ENCODE results near the gene ABCB10.
A peak's percentile ranks its signal among the peaks of the same experiment; 100 is the strongest.
"Not testable (repeated sequence)": the region's sequence is repeated elsewhere in the genome, so short reads cannot be mapped to it uniquely, and the experiment has no call there.

ABCB10 gene

GRCh38 chr1:229558460-229559335 lies at the start of gene ABCB10:
Gene ABCB10, minus strand, starts transcription at chr1:229558707. Its CDS starts 55 bp downstream, at chr1:229558652.
- Histone ChIP-seq H3K9ac (ENCODE audit: low read length in 2 of 2) (peak within 1 kb of the TSS; percentile 65 to 84), H3K4me1 (ENCODE audit: control insufficient read depth, insufficient read depth, low read length) (peaks cover 38% of the 10 kb centered on the region), H3K9me3 (ENCODE audit: control insufficient read depth in 2 of 2, low read length in 2 of 2) (no peaks in the 10 kb centered on the region)

GRCh38 chr1:229607370-229607769 lies 48.9 kb upstream of the ABCB10 start:
- Histone ChIP-seq H3K9me3 (ENCODE audit: control insufficient read depth in 2 of 2, low read length in 2 of 2) (no peaks in the 10 kb centered on the region), H3K27ac (ENCODE audit: low read length) (no peak overlapping the region), H3K36me3 (ENCODE audit: control insufficient read depth in 2 of 2, insufficient read depth in 2 of 2, low read length in 2 of 2) (peaks cover 48 to 53% of the 10 kb centered on the region in 2 donors), H3K4me3 (ENCODE audit: low read length in 2 of 2) (no peak overlapping the region), H3K27me3 (ENCODE audit: control insufficient read depth in 1 of 2, insufficient read depth in 2 of 2, low read length in 2 of 2) (no peaks in the 10 kb centered on the region), H3K9ac (ENCODE audit: low read length in 2 of 2) (no peak overlapping the region), H3K4me1 (ENCODE audit: control insufficient read depth, insufficient read depth, low read length) (no peaks in the 10 kb centered on the region)

More at GRCh38 chr1:229558460-229559335, at the start of gene ABCB10:
- peak within 1 kb of the TSS; percentile 76 to 85 for H3K4me3 ChIP-seq (ENCODE audit: low read length in 2 of 2)
- no peaks in the 10 kb centered on the region for H3K36me3 ChIP-seq (ENCODE audit: control insufficient read depth in 2 of 2, insufficient read depth in 2 of 2, low read length in 2 of 2)
- H3K27me3 ChIP-seq (ENCODE audit: control insufficient read depth in 1 of 2, insufficient read depth in 2 of 2, low read length in 2 of 2), result no peaks in the 10 kb centered on the region
- peak within 1 kb of the TSS; percentile 76 for H3K27ac ChIP-seq (ENCODE audit: low read length)

- no peaks in the 10 kb centered on the region for H3K27me3 ChIP-seq (ENCODE audit: control insufficient read depth in 1 of 2, insufficient read depth in 2 of 2, low read length in 2 of 2)
- no peaks in the 10 kb centered on the region for H3K9me3 ChIP-seq (ENCODE audit: control insufficient read depth in 2 of 2, low read length in 2 of 2)
- peaks cover 36% of the 10 kb centered on the region in 2 donors for H3K36me3 ChIP-seq (ENCODE audit: control insufficient read depth in 2 of 2, insufficient read depth in 2 of 2, low read length in 2 of 2)
- H3K4me1 ChIP-seq (ENCODE audit: control insufficient read depth, insufficient read depth, low read length), result no peaks in the 10 kb centered on the region
- H3K9ac ChIP-seq (ENCODE audit: low read length in 2 of 2), result no peak overlapping the region
- H3K4me3 ChIP-seq (ENCODE audit: low read length in 2 of 2), result no peak overlapping the region
- no peak overlapping the region for H3K27ac ChIP-seq (ENCODE audit: low read length)
Observed at GRCh38 chr1:229603371-229604005, 45.0 kb upstream of the ABCB10 start.

- Histone ChIP-seq H3K4me3 (ENCODE audit: low read length in 2 of 2) (no peak overlapping the region), H3K9me3 (ENCODE audit: control insufficient read depth in 2 of 2, low read length in 2 of 2) (no peaks in the 10 kb centered on the region), H3K4me1 (ENCODE audit: control insufficient read depth, insufficient read depth, low read length) (peaks cover 12% of the 10 kb centered on the region), H3K27me3 (ENCODE audit: control insufficient read depth in 1 of 2, insufficient read depth in 2 of 2, low read length in 2 of 2) (no peaks in the 10 kb centered on the region), H3K27ac (ENCODE audit: low read length) (no peak overlapping the region), H3K9ac (ENCODE audit: low read length in 2 of 2) (no peak overlapping the region), H3K36me3 (ENCODE audit: control insufficient read depth in 2 of 2, insufficient read depth in 2 of 2, low read length in 2 of 2) (peaks cover 26 to 29% of the 10 kb centered on the region in 2 donors)
Observed at GRCh38 chr1:229600229-229600628, 41.7 kb upstream of the ABCB10 start.

GRCh38 chr1:229599218-229599954 lies 40.9 kb upstream of the ABCB10 start:
- Histone ChIP-seq H3K9me3 (ENCODE audit: control insufficient read depth in 2 of 2, low read length in 2 of 2) (no peaks in the 10 kb centered on the region), H3K27ac (ENCODE audit: low read length) (no peak overlapping the region), H3K4me1 (ENCODE audit: control insufficient read depth, insufficient read depth, low read length) (peaks cover 12% of the 10 kb centered on the region), H3K27me3 (ENCODE audit: control insufficient read depth in 1 of 2, insufficient read depth in 2 of 2, low read length in 2 of 2) (no peaks in the 10 kb centered on the region), H3K9ac (ENCODE audit: low read length in 2 of 2) (no peak overlapping the region), H3K36me3 (ENCODE audit: control insufficient read depth in 2 of 2, insufficient read depth in 2 of 2, low read length in 2 of 2) (peaks cover 29 to 30% of the 10 kb centered on the region in 2 donors), H3K4me3 (ENCODE audit: low read length in 2 of 2) (no peak overlapping the region)

GRCh38 chr1:229597877-229598276 lies 39.4 kb upstream of the ABCB10 start:
- H3K9ac ChIP-seq (ENCODE audit: low read length in 2 of 2), result peak overlapping the region in 1 of 2 donors; percentile 58
- no peaks in the 10 kb centered on the region for H3K27me3 ChIP-seq (ENCODE audit: control insufficient read depth in 1 of 2, insufficient read depth in 2 of 2, low read length in 2 of 2)
- no peaks in the 10 kb centered on the region for H3K9me3 ChIP-seq (ENCODE audit: control insufficient read depth in 2 of 2, low read length in 2 of 2)
- H3K4me1 ChIP-seq (ENCODE audit: control insufficient read depth, insufficient read depth, low read length), result peaks cover 12% of the 10 kb centered on the region
- H3K36me3 ChIP-seq (ENCODE audit: control insufficient read depth in 2 of 2, insufficient read depth in 2 of 2, low read length in 2 of 2), result peaks cover 35 to 36% of the 10 kb centered on the region in 2 donors
- peak overlapping the region in 1 of 2 donors; percentile 54 for H3K4me3 ChIP-seq (ENCODE audit: low read length in 2 of 2)
- peak overlapping the region; percentile 73 for H3K27ac ChIP-seq (ENCODE audit: low read length)

- peaks cover 12% of the 10 kb centered on the region for H3K4me1 ChIP-seq (ENCODE audit: control insufficient read depth, insufficient read depth, low read length)
- peaks cover 31 to 34% of the 10 kb centered on the region in 2 donors for H3K36me3 ChIP-seq (ENCODE audit: control insufficient read depth in 2 of 2, insufficient read depth in 2 of 2, low read length in 2 of 2)
- H3K27ac ChIP-seq (ENCODE audit: low read length), result peak overlapping the region; percentile 73
- peak overlapping the region in 1 of 2 donors; percentile 54 for H3K4me3 ChIP-seq (ENCODE audit: low read length in 2 of 2)
- no peaks in the 10 kb centered on the region for H3K27me3 ChIP-seq (ENCODE audit: control insufficient read depth in 1 of 2, insufficient read depth in 2 of 2, low read length in 2 of 2)
- peak overlapping the region in 1 of 2 donors; percentile 58 for H3K9ac ChIP-seq (ENCODE audit: low read length in 2 of 2)
- H3K9me3 ChIP-seq (ENCODE audit: control insufficient read depth in 2 of 2, low read length in 2 of 2), result no peaks in the 10 kb centered on the region
Observed at GRCh38 chr1:229596925-229597699, 38.6 kb upstream of the ABCB10 start.

- not testable (repeated sequence) for H3K9me3 ChIP-seq (ENCODE audit: control insufficient read depth in 2 of 2, low read length in 2 of 2); H3K27me3 ChIP-seq (ENCODE audit: control insufficient read depth in 1 of 2, insufficient read depth in 2 of 2, low read length in 2 of 2); H3K9ac ChIP-seq (ENCODE audit: low read length in 2 of 2); H3K4me3 ChIP-seq (ENCODE audit: low read length in 2 of 2)
- H3K4me1 ChIP-seq (ENCODE audit: control insufficient read depth, insufficient read depth, low read length), result peaks cover 12% of the 10 kb centered on the region
- peak overlapping the region; percentile 1 for H3K27ac ChIP-seq (ENCODE audit: low read length)
- peaks cover 18 to 26% of the 10 kb centered on the region in 2 donors for H3K36me3 ChIP-seq (ENCODE audit: control insufficient read depth in 2 of 2, insufficient read depth in 2 of 2, low read length in 2 of 2)
Observed at GRCh38 chr1:229595876-229596275, 37.4 kb upstream of the ABCB10 start.

- Histone ChIP-seq H3K27ac (ENCODE audit: low read length) (no peak overlapping the region), H3K36me3 (ENCODE audit: control insufficient read depth in 2 of 2, insufficient read depth in 2 of 2, low read length in 2 of 2) (peaks cover 15 to 22% of the 10 kb centered on the region in 2 donors), H3K9ac (ENCODE audit: low read length in 2 of 2) (no peak overlapping the region)
Observed at GRCh38 chr1:229594227-229595008, 35.9 kb upstream of the ABCB10 start.

More at GRCh38 chr1:229594227-229595008, 35.9 kb upstream of the ABCB10 start:
- Histone ChIP-seq H3K4me3 (ENCODE audit: low read length in 2 of 2) (no peak overlapping the region), H3K27me3 (ENCODE audit: control insufficient read depth in 1 of 2, insufficient read depth in 2 of 2, low read length in 2 of 2) (no peaks in the 10 kb centered on the region), H3K9me3 (ENCODE audit: control insufficient read depth in 2 of 2, low read length in 2 of 2) (no peaks in the 10 kb centered on the region), H3K4me1 (ENCODE audit: control insufficient read depth, insufficient read depth, low read length) (peaks cover 12% of the 10 kb centered on the region)

Measured in stomach smooth muscle (tissue), 2 donors.